ENCODE data around the gene SPTSSB.

The SPTSSB gene

GRCh38 chr3:161406594-161407555 is 35.6 kb upstream of the SPTSSB start:
- Histone ChIP-seq H3K9me3 (ENCODE audit: control insufficient read depth, low read depth, low read length) (no peaks in the 10 kb centered on the region), H3K9ac (ENCODE audit: low read length) (no peak overlapping the region), H3K4me1 (ENCODE audit: control insufficient read depth, low read depth, low read length) (no peaks in the 10 kb centered on the region), H3K27me3 (ENCODE audit: control insufficient read depth, insufficient read depth, low read length) (no peaks in the 10 kb centered on the region), H3K4me3 (ENCODE audit: low read length) (no peak overlapping the region), H3K36me3 (ENCODE audit: control insufficient read depth, low read depth, low read length) (no peaks in the 10 kb centered on the region), H3K27ac (ENCODE audit: low read length) (no peak overlapping the region)

- H3K9ac ChIP-seq (ENCODE audit: low read length), result no peak overlapping the region
- H3K27me3 ChIP-seq (ENCODE audit: control insufficient read depth, insufficient read depth, low read length), result no peaks in the 10 kb centered on the region
These were observed 34.5 kb upstream of the SPTSSB start for GRCh38 chr3:161405836-161406235.

DNA sequence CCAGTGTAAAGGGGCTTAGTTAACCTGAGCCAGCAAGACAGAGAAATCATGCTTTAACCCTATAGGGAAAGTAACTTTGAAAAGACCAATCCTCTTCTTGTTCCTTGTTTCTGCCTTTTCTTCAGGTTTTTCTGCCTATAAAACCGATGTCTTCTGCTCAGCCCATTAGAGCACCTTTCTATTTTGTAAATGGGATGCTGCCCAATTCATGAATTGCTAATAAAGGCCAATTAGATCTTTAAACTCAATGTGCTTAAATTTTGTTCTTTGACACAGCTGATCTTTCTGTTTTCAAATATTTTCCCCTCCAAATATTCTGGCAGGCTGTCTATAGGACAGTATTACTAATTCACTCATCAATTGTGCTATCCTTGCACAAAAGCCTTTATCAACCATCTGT is 33.8 kb upstream of the SPTSSB start:
- Histone ChIP-seq H3K9me3 (ENCODE audit: control insufficient read depth, low read depth, low read length) (no peaks in the 10 kb centered on the region), H3K36me3 (ENCODE audit: control insufficient read depth, low read depth, low read length) (no peaks in the 10 kb centered on the region), H3K27me3 (ENCODE audit: control insufficient read depth, insufficient read depth, low read length) (no peaks in the 10 kb centered on the region), H3K4me3 (ENCODE audit: low read length) (no peak overlapping the region), H3K27ac (ENCODE audit: low read length) (no peak overlapping the region), H3K9ac (ENCODE audit: low read length) (no peak overlapping the region), H3K4me1 (ENCODE audit: control insufficient read depth, low read depth, low read length) (no peaks in the 10 kb centered on the region)

More at GRCh38 chr3:161405836-161406235, 34.5 kb upstream of the SPTSSB start:
- H3K27ac ChIP-seq (ENCODE audit: low read length), result no peak overlapping the region
- no peaks in the 10 kb centered on the region for H3K4me1 ChIP-seq (ENCODE audit: control insufficient read depth, low read depth, low read length)
- H3K4me3 ChIP-seq (ENCODE audit: low read length), result no peak overlapping the region
- H3K9me3 ChIP-seq (ENCODE audit: control insufficient read depth, low read depth, low read length), result no peaks in the 10 kb centered on the region
- no peaks in the 10 kb centered on the region for H3K36me3 ChIP-seq (ENCODE audit: control insufficient read depth, low read depth, low read length)

GRCh38 chr3:161403251-161403650 is 31.9 kb upstream of the SPTSSB start:
- Histone ChIP-seq H3K4me3 (ENCODE audit: low read length) (no peak overlapping the region), H3K27me3 (ENCODE audit: control insufficient read depth, insufficient read depth, low read length) (no peaks in the 10 kb centered on the region), H3K27ac (ENCODE audit: low read length) (no peak overlapping the region), H3K9me3 (ENCODE audit: control insufficient read depth, low read depth, low read length) (no peaks in the 10 kb centered on the region), H3K9ac (ENCODE audit: low read length) (no peak overlapping the region), H3K36me3 (ENCODE audit: control insufficient read depth, low read depth, low read length) (no peaks in the 10 kb centered on the region), H3K4me1 (ENCODE audit: control insufficient read depth, low read depth, low read length) (no peaks in the 10 kb centered on the region)

GRCh38 chr3:161401389-161401788 is 30.1 kb upstream of the SPTSSB start:
- Histone ChIP-seq H3K27ac (ENCODE audit: low read length) (no peak overlapping the region), H3K4me1 (ENCODE audit: control insufficient read depth, low read depth, low read length) (no peaks in the 10 kb centered on the region), H3K9ac (ENCODE audit: low read length) (no peak overlapping the region), H3K27me3 (ENCODE audit: control insufficient read depth, insufficient read depth, low read length) (no peaks in the 10 kb centered on the region), H3K9me3 (ENCODE audit: control insufficient read depth, low read depth, low read length) (no peaks in the 10 kb centered on the region), H3K36me3 (ENCODE audit: control insufficient read depth, low read depth, low read length) (no peaks in the 10 kb centered on the region), H3K4me3 (ENCODE audit: low read length) (no peak overlapping the region)

DNA sequence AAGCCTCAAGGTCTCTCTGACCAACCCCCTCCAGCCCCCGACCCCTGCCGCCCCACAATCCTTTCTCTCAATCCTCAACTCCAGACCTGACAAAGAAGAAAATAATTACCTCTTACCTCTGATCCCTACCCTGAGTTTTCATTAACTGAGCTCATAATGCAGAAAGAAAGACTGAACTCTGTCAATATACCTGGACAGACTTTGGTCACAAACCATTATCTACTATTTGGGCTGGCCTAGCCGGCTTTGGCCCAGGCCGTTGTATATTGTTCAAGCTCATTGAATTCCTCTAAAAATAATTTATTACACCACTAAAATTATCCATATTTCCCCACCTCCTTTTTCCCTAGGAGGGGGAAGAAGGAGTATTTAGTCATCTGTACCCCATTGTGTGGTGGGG is 29.3 kb upstream of the SPTSSB start:
- Histone ChIP-seq H3K4me1 (ENCODE audit: control insufficient read depth, low read depth, low read length) (no peaks in the 10 kb centered on the region), H3K4me3 (ENCODE audit: low read length) (no peak overlapping the region), H3K9me3 (ENCODE audit: control insufficient read depth, low read depth, low read length) (no peaks in the 10 kb centered on the region), H3K27ac (ENCODE audit: low read length) (no peak overlapping the region), H3K27me3 (ENCODE audit: control insufficient read depth, insufficient read depth, low read length) (no peaks in the 10 kb centered on the region), H3K36me3 (ENCODE audit: control insufficient read depth, low read depth, low read length) (no peaks in the 10 kb centered on the region), H3K9ac (ENCODE audit: low read length) (no peak overlapping the region)

DNA sequence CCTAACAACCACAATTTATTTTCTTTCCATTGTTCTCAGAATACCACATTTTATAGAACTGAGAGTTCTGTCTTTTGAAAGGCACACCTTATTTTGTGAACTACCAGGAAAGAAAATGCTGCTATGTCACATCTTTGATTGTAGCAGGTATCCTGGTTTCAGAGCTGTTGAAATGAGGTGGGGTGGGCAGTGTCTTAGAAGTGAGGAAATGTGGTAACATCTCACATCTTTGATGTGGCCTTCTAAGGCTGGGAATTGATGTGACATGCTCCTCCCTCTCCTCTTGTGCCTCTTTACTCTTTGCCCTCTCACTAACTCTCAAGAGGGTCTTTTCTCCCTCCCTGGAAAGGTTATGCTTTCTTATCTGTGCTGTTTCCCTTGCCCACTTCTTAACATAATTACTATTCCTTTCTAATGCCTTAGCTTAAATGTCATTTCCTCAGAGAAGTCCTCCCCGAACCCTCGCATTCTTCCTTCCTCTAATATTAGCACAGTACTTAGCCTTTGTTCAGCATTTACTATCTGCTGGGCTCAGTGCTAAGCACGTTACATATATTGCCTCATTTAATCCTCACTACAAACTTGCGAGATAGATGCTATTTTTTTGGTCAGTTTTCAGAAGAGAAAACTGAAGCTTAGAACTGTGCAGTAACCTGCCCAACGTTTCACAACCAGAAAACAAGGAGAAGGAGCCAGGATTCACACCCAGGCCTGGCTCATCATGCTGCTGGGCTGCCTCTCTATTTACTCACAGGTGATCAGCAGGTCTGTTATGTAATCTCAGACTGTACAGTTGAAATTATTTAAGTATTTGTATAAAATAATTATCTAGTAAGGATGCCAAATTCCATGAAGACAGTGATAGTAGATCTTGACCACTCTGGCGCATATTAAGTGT is 24.0 kb upstream of the SPTSSB start:
- no peaks in the 10 kb centered on the region for H3K4me1 ChIP-seq (ENCODE audit: control insufficient read depth, low read depth, low read length)
- H3K9ac ChIP-seq (ENCODE audit: low read length), result no peak overlapping the region
- no peaks in the 10 kb centered on the region for H3K9me3 ChIP-seq (ENCODE audit: control insufficient read depth, low read depth, low read length)
- H3K27ac ChIP-seq (ENCODE audit: low read length), result no peak overlapping the region
- no peaks in the 10 kb centered on the region for H3K36me3 ChIP-seq (ENCODE audit: control insufficient read depth, low read depth, low read length)
- no peak overlapping the region for H3K4me3 ChIP-seq (ENCODE audit: low read length)
- no peaks in the 10 kb centered on the region for H3K27me3 ChIP-seq (ENCODE audit: control insufficient read depth, insufficient read depth, low read length)

- no peak overlapping the region for H3K4me3 ChIP-seq (ENCODE audit: low read length)
- H3K4me1 ChIP-seq (ENCODE audit: control insufficient read depth, low read depth, low read length), result no peaks in the 10 kb centered on the region
- H3K36me3 ChIP-seq (ENCODE audit: control insufficient read depth, low read depth, low read length), result no peaks in the 10 kb centered on the region
- no peak overlapping the region for H3K9ac ChIP-seq (ENCODE audit: low read length)
- peaks cover 6% of the 10 kb centered on the region for H3K9me3 ChIP-seq (ENCODE audit: control insufficient read depth, low read depth, low read length)
- no peak overlapping the region for H3K27ac ChIP-seq (ENCODE audit: low read length)
- no peaks in the 10 kb centered on the region for H3K27me3 ChIP-seq (ENCODE audit: control insufficient read depth, insufficient read depth, low read length)
These were observed 22.5 kb upstream of the SPTSSB start for GRCh38 chr3:161393803-161394202.

DNA sequence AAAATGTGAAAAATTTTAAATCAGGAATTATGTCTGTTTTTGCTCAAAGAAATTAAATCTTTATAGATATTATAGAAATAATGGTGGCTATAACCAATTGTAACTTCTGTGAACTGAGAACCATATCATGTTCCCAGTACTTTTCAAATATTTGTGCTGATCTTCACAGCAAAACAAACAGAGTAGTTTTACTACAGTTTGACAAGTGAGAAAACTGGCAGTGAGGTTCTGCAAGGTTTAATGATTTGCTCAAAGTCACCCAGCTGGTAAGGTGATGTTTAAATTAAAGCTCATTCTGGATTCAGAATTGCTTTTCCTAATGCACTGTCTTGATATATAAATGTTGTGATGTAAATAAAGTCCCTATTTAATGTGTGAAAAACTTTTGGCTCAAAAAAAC is 22.0 kb upstream of the SPTSSB start:
- Histone ChIP-seq H3K27ac (ENCODE audit: low read length) (no peak overlapping the region), H3K4me1 (ENCODE audit: control insufficient read depth, low read depth, low read length) (no peaks in the 10 kb centered on the region), H3K9me3 (ENCODE audit: control insufficient read depth, low read depth, low read length) (peaks cover 6% of the 10 kb centered on the region), H3K27me3 (ENCODE audit: control insufficient read depth, insufficient read depth, low read length) (no peaks in the 10 kb centered on the region), H3K4me3 (ENCODE audit: low read length) (no peak overlapping the region), H3K9ac (ENCODE audit: low read length) (no peak overlapping the region), H3K36me3 (ENCODE audit: control insufficient read depth, low read depth, low read length) (no peaks in the 10 kb centered on the region)

- H3K4me1 ChIP-seq (ENCODE audit: control insufficient read depth, low read depth, low read length), result no peaks in the 10 kb centered on the region
- no peaks in the 10 kb centered on the region for H3K36me3 ChIP-seq (ENCODE audit: control insufficient read depth, low read depth, low read length)
- H3K27ac ChIP-seq (ENCODE audit: low read length), result no peak overlapping the region
- H3K9ac ChIP-seq (ENCODE audit: low read length), result no peak overlapping the region
- no peaks in the 10 kb centered on the region for H3K27me3 ChIP-seq (ENCODE audit: control insufficient read depth, insufficient read depth, low read length)
- no peak overlapping the region for H3K4me3 ChIP-seq (ENCODE audit: low read length)
- H3K9me3 ChIP-seq (ENCODE audit: control insufficient read depth, low read depth, low read length), result peaks cover 6% of the 10 kb centered on the region
These were observed 21.5 kb upstream of the SPTSSB start for GRCh38 chr3:161392853-161393252.

DNA sequence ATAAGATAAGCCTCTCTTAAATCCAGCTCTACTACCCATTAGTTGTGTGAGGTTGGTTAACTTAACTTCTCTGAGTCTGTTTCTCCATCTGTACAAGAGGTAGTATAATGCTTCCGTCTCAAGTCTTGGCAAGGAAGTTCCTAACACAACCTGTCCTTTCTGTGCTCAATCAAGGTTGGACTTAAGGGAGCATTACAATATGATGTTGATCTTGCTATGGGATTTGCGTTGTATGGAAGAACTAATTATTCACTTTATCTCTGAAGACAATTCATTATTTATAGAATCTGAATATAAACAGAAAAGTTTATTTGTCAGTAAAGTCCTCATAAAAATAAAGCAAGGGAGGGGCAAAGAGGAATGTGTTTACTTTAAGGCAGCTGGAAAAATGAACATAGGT is 18.9 kb upstream of the SPTSSB start:
- Histone ChIP-seq H3K9me3 (ENCODE audit: control insufficient read depth, low read depth, low read length) (peaks cover 6% of the 10 kb centered on the region), H3K27ac (ENCODE audit: low read length) (no peak overlapping the region), H3K4me1 (ENCODE audit: control insufficient read depth, low read depth, low read length) (no peaks in the 10 kb centered on the region), H3K9ac (ENCODE audit: low read length) (no peak overlapping the region), H3K27me3 (ENCODE audit: control insufficient read depth, insufficient read depth, low read length) (no peaks in the 10 kb centered on the region), H3K4me3 (ENCODE audit: low read length) (no peak overlapping the region), H3K36me3 (ENCODE audit: control insufficient read depth, low read depth, low read length) (no peaks in the 10 kb centered on the region)
